Measurements from ENCODE around the gene SPACA7.

DNA sequence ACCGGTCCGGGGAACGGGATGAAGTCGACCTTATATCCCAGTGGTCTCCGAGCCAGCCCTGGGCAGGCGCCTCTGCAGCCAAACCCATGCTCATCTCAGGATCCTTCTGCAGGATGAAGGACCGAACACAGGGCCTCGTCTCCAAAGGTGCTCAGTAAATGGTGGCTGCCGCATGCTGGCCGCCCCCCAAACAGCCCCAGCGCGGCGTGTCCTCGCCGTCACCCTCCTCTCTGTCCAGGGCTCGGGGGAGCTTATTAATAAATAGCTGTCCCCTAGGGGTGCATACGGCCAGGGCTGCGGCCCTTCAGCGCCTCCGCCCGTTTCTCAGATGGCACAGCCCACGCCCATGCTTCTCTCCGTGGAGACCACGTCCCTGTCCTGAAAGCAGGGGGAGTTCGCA, 32.6 kb upstream of the SPACA7 start:
- TF ChIP-seq, protein P1, sequence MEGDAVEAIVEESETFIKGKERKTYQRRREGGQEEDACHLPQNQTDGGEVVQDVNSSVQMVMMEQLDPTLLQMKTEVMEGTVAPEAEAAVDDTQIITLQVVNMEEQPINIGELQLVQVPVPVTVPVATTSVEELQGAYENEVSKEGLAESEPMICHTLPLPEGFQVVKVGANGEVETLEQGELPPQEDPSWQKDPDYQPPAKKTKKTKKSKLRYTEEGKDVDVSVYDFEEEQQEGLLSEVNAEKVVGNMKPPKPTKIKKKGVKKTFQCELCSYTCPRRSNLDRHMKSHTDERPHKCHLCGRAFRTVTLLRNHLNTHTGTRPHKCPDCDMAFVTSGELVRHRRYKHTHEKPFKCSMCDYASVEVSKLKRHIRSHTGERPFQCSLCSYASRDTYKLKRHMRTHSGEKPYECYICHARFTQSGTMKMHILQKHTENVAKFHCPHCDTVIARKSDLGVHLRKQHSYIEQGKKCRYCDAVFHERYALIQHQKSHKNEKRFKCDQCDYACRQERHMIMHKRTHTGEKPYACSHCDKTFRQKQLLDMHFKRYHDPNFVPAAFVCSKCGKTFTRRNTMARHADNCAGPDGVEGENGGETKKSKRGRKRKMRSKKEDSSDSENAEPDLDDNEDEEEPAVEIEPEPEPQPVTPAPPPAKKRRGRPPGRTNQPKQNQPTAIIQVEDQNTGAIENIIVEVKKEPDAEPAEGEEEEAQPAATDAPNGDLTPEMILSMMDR (IDR thresholded peaks at IDR 0.05): no peak
- no peak for TF ChIP-seq POLR2A (IDR thresholded peaks at IDR 0.05)
